ENCODE measurements around the gene CCDC122. TPM values are rescaled to one million over a fixed set of nuclear protein-coding genes. Genes with fewer than 3 reads are reported as not detected.

The CCDC122 gene
- total RNA-seq, 1 experiment from 2014 or later, result 5.8 TPM

DNA sequence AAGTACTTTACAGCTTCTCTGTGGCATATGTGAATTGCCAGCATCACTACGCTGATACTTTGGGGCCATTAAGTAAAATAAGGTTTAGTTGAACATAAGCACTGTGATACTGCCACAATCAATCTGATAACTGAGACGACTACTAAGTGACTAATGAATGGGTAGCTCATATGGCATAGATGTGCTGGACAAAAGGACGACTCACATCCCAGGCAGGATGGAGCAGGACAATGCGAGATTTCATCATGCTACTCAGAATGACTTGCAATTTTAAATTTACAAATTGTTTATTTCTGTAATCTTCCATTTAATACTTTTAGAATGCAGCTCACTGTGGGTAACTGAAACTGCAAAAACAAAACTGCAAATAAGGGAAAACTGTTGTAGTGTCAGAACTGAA lies 13.6 kb downstream of the CCDC122 start (continued):
- TF ChIP-seq EZH2phosphoT487 (IDR thresholded peaks at IDR 0.05; ENCODE audit: borderline replicate concordance), result no peak
- TF ChIP-seq POLR2A (IDR thresholded peaks at IDR 0.05; ENCODE audit: borderline replicate concordance, extremely low read depth, insufficient read depth, insufficient read length), result no peak
- TF ChIP-seq ELF1 (IDR thresholded peaks at IDR 0.05; ENCODE audit: borderline replicate concordance, low read depth), result no peak
- TF ChIP-seq, protein P1, sequence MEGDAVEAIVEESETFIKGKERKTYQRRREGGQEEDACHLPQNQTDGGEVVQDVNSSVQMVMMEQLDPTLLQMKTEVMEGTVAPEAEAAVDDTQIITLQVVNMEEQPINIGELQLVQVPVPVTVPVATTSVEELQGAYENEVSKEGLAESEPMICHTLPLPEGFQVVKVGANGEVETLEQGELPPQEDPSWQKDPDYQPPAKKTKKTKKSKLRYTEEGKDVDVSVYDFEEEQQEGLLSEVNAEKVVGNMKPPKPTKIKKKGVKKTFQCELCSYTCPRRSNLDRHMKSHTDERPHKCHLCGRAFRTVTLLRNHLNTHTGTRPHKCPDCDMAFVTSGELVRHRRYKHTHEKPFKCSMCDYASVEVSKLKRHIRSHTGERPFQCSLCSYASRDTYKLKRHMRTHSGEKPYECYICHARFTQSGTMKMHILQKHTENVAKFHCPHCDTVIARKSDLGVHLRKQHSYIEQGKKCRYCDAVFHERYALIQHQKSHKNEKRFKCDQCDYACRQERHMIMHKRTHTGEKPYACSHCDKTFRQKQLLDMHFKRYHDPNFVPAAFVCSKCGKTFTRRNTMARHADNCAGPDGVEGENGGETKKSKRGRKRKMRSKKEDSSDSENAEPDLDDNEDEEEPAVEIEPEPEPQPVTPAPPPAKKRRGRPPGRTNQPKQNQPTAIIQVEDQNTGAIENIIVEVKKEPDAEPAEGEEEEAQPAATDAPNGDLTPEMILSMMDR (IDR thresholded peaks at IDR 0.05 in 2 of 3, conservative IDR thresholded peaks at IDR 0.05 in 1 of 3; ENCODE audit: borderline replicate concordance in 1 of 3, insufficient read depth in 1 of 3, low read depth in 2 of 3, low read length in 2 of 3), result no peak
- TF ChIP-seq CEBPB (IDR thresholded peaks at IDR 0.05; ENCODE audit: low read depth), result peak; percentile 55; the same call in 1 of the 2 replicates
- TF ChIP-seq ZNF274 (IDR thresholded peaks at IDR 0.05; ENCODE audit: low read depth, low read length), result no peak
- TF ChIP-seq SP1 (IDR thresholded peaks at IDR 0.05; ENCODE audit: low read depth), result peak; percentile 36; the same call in 1 of the 2 replicates
- TF ChIP-seq, protein P2, sequence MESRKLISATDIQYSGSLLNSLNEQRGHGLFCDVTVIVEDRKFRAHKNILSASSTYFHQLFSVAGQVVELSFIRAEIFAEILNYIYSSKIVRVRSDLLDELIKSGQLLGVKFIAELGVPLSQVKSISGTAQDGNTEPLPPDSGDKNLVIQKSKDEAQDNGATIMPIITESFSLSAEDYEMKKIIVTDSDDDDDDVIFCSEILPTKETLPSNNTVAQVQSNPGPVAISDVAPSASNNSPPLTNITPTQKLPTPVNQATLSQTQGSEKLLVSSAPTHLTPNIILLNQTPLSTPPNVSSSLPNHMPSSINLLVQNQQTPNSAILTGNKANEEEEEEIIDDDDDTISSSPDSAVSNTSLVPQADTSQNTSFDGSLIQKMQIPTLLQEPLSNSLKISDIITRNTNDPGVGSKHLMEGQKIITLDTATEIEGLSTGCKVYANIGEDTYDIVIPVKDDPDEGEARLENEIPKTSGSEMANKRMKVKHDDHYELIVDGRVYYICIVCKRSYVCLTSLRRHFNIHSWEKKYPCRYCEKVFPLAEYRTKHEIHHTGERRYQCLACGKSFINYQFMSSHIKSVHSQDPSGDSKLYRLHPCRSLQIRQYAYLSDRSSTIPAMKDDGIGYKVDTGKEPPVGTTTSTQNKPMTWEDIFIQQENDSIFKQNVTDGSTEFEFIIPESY (IDR thresholded peaks at IDR 0.05; ENCODE audit: extremely low read depth, insufficient replicate concordance, low read length), result no peak
- no peak for TF ChIP-seq ZFX (IDR thresholded peaks at IDR 0.05)
- no peak for TF ChIP-seq SIN3A (IDR thresholded peaks at IDR 0.05; ENCODE audit: low read depth)

DNA sequence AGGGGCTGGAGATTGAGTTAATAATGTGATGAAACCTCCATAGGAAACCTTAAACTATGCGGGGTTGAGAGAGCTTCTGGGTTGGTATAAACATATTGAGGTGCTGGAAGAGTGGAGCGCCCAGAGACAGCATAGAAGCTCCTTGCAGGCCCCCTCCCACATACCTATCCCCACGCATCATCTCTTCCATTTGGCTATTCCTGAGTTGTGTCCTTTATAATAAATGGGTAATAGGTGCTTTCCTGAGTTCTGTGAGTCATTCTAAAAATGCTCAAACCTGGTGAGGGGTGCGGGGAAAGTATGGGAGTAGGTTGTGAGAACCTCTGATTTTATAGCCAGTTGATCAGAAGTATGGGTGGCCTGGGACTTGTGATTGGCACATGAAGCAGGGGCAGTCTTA lies 14.6 kb downstream of the CCDC122 start:
- H3K27me3 ChIP-seq (ENCODE audit: insufficient read depth, low read length), result no peaks in the 10 kb centered on the region
- no TSS peak for BruUV-seq (replicated peaks)
- H3K9ac ChIP-seq (ENCODE audit: low read length), result no peak overlapping the region
- H3K27ac ChIP-seq (ENCODE audit: low read depth, low read length), result no peak overlapping the region
- H3K79me2 ChIP-seq (ENCODE audit: insufficient read depth, low read length), result no peaks in the 10 kb centered on the region
- peaks cover 0 to 16% of the 10 kb centered on the region in 2 experiments; a peak in 3 of 4 replicates for H3K4me1 ChIP-seq (ENCODE audit: control insufficient read depth in 1 of 2, insufficient read depth in 2 of 2, low read length in 2 of 2)
- RAD21 ChIA-PET (ENCODE audit: low non-redundant PET in 1 of 2, low total read pairs in 2 of 2, uncharacterized antibody in 2 of 2, unreplicated experiment in 2 of 2), result no interaction called here
- intact Hi-C loops (cut with micrococcal nuclease), result no loop called here
- H4K20me1 ChIP-seq (ENCODE audit: insufficient read depth), result no peaks in the 10 kb centered on the region
- POLR2A ChIA-PET, result no interaction called here
- CTCF ChIA-PET, result no interaction called here
- no peak overlapping the region for H2AFZ ChIP-seq (ENCODE audit: low read depth, low read length, poor library complexity, severe bottlenecking)
- ATAC-seq, result no peak
- no peak for DNase-seq (ENCODE audit: low read depth, low spot score)
- no peak overlapping the region for H3K4me2 ChIP-seq (ENCODE audit: low read length)
- H3K9me3 ChIP-seq (ENCODE audit: control insufficient read depth in 1 of 2, insufficient read depth in 1 of 2, low read depth in 1 of 2, low read length in 2 of 2), result no peaks in the 10 kb centered on the region
- H3K36me3 ChIP-seq (ENCODE audit: control insufficient read depth in 1 of 2, insufficient read depth in 2 of 2, low read length in 2 of 2), result no peaks in the 10 kb centered on the region
- H3K4me3 ChIP-seq (replicated peaks in 1 of 2; ENCODE audit: low read depth in 1 of 2, low read length in 2 of 2), result no peak overlapping the region
- no peaks in the 10 kb centered on the region for H3K9me2 ChIP-seq (ENCODE audit: insufficient read depth)
- TF ChIP-seq YY1 (IDR thresholded peaks at IDR 0.05; ENCODE audit: extremely low read depth, insufficient replicate concordance, low read depth, low read length) (no peak), EZH2 (IDR thresholded peaks at IDR 0.05) (no peak), SRF (IDR thresholded peaks at IDR 0.05; ENCODE audit: low read depth) (no peak), RAD21 (IDR thresholded peaks at IDR 0.05; ENCODE audit: low read depth) (no peak), FOSL1 (IDR thresholded peaks at IDR 0.05; ENCODE audit: low read depth) (no peak)
- TF ChIP-seq, protein P3, sequence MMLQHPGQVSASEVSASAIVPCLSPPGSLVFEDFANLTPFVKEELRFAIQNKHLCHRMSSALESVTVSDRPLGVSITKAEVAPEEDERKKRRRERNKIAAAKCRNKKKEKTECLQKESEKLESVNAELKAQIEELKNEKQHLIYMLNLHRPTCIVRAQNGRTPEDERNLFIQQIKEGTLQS (IDR thresholded peaks at IDR 0.05), result no peak
- TF ChIP-seq, protein P2 (IDR thresholded peaks at IDR 0.05; ENCODE audit: extremely low read depth, insufficient replicate concordance, low read length), result no peak
- TF ChIP-seq, protein P4, sequence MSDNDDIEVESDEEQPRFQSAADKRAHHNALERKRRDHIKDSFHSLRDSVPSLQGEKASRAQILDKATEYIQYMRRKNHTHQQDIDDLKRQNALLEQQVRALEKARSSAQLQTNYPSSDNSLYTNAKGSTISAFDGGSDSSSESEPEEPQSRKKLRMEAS (IDR thresholded peaks at IDR 0.05), result no peak

Data from HCT116 (cell line).